Testis (tissue), 3 donors: ENCODE measurements around the gene ADPRM. TPM values are rescaled to one million over a fixed set of nuclear protein-coding genes. Genes with fewer than 3 reads are reported as not detected.
"Not testable (repeated sequence)": the region's sequence is repeated elsewhere in the genome, so short reads cannot be mapped to it uniquely, and the experiment has no call there.

Source experiments
- DNase-seq: peaks from one replicate; pipeline ENCODE4 v3.0.0-alpha.2; 2019
- H3K27ac ChIP-seq, 2 donors: fragments of 200-600 bp; sonication (generic); one replicate each; pipeline ENCODE4 v1.5.1; 2019
- H3K27me3 ChIP-seq: fragments of 200-600 bp; sonication (generic); one replicate; pipeline ENCODE4 v1.5.1; 2019
- H3K36me3 ChIP-seq: fragments of 200-600 bp; sonication (generic); one replicate; pipeline ENCODE4 v1.5.1; 2017; ENCODE audit warnings: low read depth; ENCODE audit errors: missing control alignments
- H3K4me1 ChIP-seq: fragments of 200-600 bp; sonication (generic); one replicate; pipeline ENCODE4 v1.5.1; 2019
- H3K4me3 ChIP-seq, 2 donors: fragments of 200-600 bp; sonication (generic); one replicate each; pipeline ENCODE4 v1.5.1; 2017 to 2019
- H3K9me3 ChIP-seq: fragments of 200-600 bp; sonication (generic); one replicate; pipeline ENCODE4 v1.5.1; 2017
- CTCF ChIP-seq, 3 experiments: fragments of 450-650 bp in 2 of 3; fragments of 200-600 bp in 1 of 3; sonication (generic) in 1 of 3; IDR thresholded peaks; one replicate each; pipeline ENCODE4 v1.5.1; 2016 to 2019; ENCODE audit warnings: antibody characterized with exemption in 3 of 3, mild to moderate bottlenecking in 2 of 3, moderate library complexity in 1 of 3
- POLR2A ChIP-seq: fragments of 450-650 bp; IDR thresholded peaks from one replicate; pipeline ENCODE4 v1.6.1; 2017; ENCODE audit warnings: antibody characterized with exemption, mild to moderate bottlenecking, moderate library complexity
- WGBS, 2 donors: methylation state at CpG; one replicate each; pipeline ENCODE4 v1.1.5; 2018; 5-methylcytosine and 5-hydroxymethylcytosine counted together
- intact Hi-C: fragments of 100-400 bp; cut with DNase I; formaldehyde crosslinking; loops from one replicate; pipeline ENCODE4 v1.15.1; 2023; ENCODE audit warnings: low total_unique reads
- polyA plus RNA-seq: library from polyadenylated mRNA; stranded (reverse); fragments of 350-450 nt; fragmentation: Illumina TruSeq; extraction: RNeasy Lipid Tissue Mini Kit (QIAGEN cat#74804); gene quantifications from one replicate; pipeline ENCODE4 v1.2.3, GENCODE V29; 2014; ENCODE audit warnings: low read depth, low replicate concordance; ENCODE audit not compliant: insufficient read depth
- total RNA-seq, 2 donors: library from RNA; depleted of rRNA; stranded (reverse); fragments of >200 nt; gene quantifications; one replicate each; pipeline ENCODE4 v1.2.3, GENCODE V29; 2016

The ADPRM gene
- total and polyA plus RNA-seq, 3 donors from 2014 or later, result 8.0 to 13.8 (median 9.0) TPM

- 86 to 100% methylated on average over 5 of the region's 5 CpGs for WGBS, 2 donors
- Histone ChIP-seq H3K9me3 (no peaks in the 10 kb centered on the region), H3K4me3 (no peak overlapping the region), H3K27ac (no peak overlapping the region), H3K27me3 (no peaks in the 10 kb centered on the region), H3K36me3 (no peaks in the 10 kb centered on the region), H3K4me1 (peaks cover 9% of the 10 kb centered on the region)
- intact Hi-C loops, result no loop called here
- DNase-seq, result no peak
- no peak for TF ChIP-seq CTCF (IDR thresholded peaks at IDR 0.05)
- TF ChIP-seq POLR2A, result no peak
These were observed 29.8 kb downstream of the ADPRM start for GRCh38 chr17:10727192-10727591.

GRCh38 chr17:10728331-10728892, 31.0 kb downstream of the ADPRM start:
- Histone ChIP-seq H3K4me1 (peaks cover 9% of the 10 kb centered on the region), H3K9me3 (no peaks in the 10 kb centered on the region), H3K4me3 (no peak overlapping the region), H3K27ac (peak overlapping the region; percentile 96), H3K36me3 (no peaks in the 10 kb centered on the region), H3K27me3 (no peaks in the 10 kb centered on the region)
- DNase-seq, result no peak
- TF ChIP-seq CTCF (IDR thresholded peaks at IDR 0.05) (no peak), POLR2A (no peak)
- intact Hi-C loops, result no loop called here
- 74 to 90% methylated on average over 10 of the region's 10 CpGs for WGBS, 2 donors

DNA sequence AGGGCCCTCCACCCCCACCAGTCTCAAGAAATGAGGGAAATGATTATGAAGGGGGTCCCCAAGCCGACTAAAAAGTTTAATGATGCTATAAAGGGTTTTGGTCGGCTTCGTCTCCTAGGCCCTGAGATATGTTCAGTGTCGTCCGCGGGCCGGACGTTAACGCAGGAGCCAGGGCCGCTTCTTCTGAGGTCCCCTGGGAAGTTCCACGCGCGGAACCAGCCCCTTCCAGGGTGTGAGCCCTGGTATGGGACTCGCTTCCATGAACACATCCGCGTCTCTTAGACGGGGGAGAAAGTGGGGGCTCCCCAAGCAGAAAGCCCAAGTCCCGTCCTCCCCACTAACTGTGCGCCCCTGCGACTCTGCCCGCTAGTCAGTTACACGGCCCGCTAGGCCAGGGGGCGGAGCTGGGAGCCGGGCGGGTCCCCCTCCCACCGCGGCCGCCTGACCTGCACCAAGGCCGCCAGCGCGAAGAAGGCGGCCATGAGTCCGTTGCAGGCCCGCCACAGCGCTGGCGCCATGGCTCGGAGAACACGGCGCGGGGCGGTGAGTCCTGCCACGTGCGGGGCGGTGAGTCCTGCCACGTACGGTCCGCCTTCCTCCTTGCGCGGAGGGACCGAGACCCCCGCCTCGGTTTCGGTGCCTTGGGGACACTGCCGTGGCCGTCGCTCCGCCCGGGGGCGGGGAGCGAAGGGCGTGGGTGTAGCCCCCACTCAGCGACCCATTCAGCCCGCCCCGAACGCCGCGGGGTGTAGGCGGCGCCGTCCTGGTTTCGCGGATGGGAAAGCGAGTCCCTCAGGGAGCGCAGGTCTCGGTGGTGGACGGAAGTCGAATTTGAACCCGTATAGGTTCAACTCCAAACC, 32.2 kb downstream of the ADPRM start, which contains the start of gene TMEM220:
Gene TMEM220, minus strand, starts transcription at position 690 of the 860 bp plus-strand sequence. Its CDS starts 172 bp downstream, at position 518.
- TF ChIP-seq POLR2A (peak; percentile 9), CTCF (IDR thresholded peaks at IDR 0.05) (no peak)
- no peaks in the 10 kb centered on the region for H3K27me3 ChIP-seq
- H3K36me3 ChIP-seq, result no peaks in the 10 kb centered on the region
- H3K4me1 ChIP-seq, result peaks cover 9% of the 10 kb centered on the region
- H3K4me3 ChIP-seq, result peak within 1 kb of the TSS; percentile 61 to 83
- peak; percentile 89 for DNase-seq
- intact Hi-C loops, result no loop called here
- H3K27ac ChIP-seq, result peak within 1 kb of the TSS; percentile 96
- H3K9me3 ChIP-seq, result no peaks in the 10 kb centered on the region
- WGBS, 2 donors, result 0% methylated on average over 11 to 79 of the region's 79 CpGs

DNA sequence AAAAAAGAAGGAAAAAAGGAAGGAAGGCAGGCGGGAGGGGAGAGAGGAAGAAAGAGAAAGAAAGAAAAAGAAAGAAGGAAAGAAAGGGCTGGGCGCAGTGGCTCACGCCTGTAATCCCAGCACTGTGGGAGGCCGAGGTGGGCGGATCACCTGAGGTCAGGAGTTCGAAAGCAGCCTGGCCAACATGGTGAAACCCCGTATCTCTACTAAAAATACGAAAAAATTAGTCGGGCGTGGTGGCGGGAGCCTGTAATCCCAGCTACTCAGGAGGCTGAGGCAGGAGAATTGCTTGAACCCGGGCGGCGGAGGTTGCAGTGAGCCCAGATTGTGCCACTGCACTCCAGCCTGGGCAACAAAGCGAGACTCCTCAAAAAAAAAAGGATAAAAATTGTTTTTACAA, 32.9 kb downstream of the ADPRM start:
- whole genome bisulfite sequencing, 2 donors, result 7 to 12% methylated on average over 13 to 15 of the region's 15 CpGs
- peak overlapping the region; percentile 61 to 83 for H3K4me3 ChIP-seq
- H3K9me3 ChIP-seq, intact Hi-C loops, H3K4me1 ChIP-seq, H3K27me3 ChIP-seq, H3K36me3 ChIP-seq: not testable (repeated sequence)
- H3K27ac ChIP-seq, result peak overlapping the region; percentile 96
- DNase-seq, result peak; percentile 26

- H3K4me3 ChIP-seq, result no peak overlapping the region
- H3K36me3 ChIP-seq, result no peaks in the 10 kb centered on the region
- no peak for DNase-seq
- intact Hi-C loops, result no loop called here
- TF ChIP-seq POLR2A (no peak), CTCF (IDR thresholded peaks at IDR 0.05) (no peak)
- 63 to 86% methylated on average over 6 of the region's 6 CpGs for WGBS, 2 donors
- H3K9me3 ChIP-seq, result no peaks in the 10 kb centered on the region
- peak overlapping the region; percentile 25 to 96 for H3K27ac ChIP-seq
- H3K27me3 ChIP-seq, result no peaks in the 10 kb centered on the region
- peaks cover 9% of the 10 kb centered on the region for H3K4me1 ChIP-seq
These were observed 34.0 kb downstream of the ADPRM start for GRCh38 chr17:10731408-10731879.

- DNase-seq, H3K36me3 ChIP-seq, H3K4me3 ChIP-seq, H3K27ac ChIP-seq, H3K27me3 ChIP-seq, intact Hi-C loops, H3K4me1 ChIP-seq, H3K9me3 ChIP-seq: not testable (repeated sequence)
- WGBS, 2 donors, result 97 to 100% methylated on average over 2 to 6 of the region's 6 CpGs
These were observed 34.7 kb downstream of the ADPRM start for GRCh38 chr17:10732121-10732520.
